Karpas-422 (cell line): ENCODE data around the gene SPATA21. TPM values are rescaled to one million over a fixed set of nuclear protein-coding genes. Genes with fewer than 3 reads are reported as not detected.
A peak's percentile ranks its signal among the peaks of the same experiment; 100 is the strongest.

Source experiments
- DNase-seq: peaks from one replicate; pipeline ENCODE4 v3.0.0-alpha.2; 2015
- H2AFZ ChIP-seq: fragments of 200-600 bp; sonication (generic); 2 replicates; pipeline ENCODE4 v1.6.1; 2014; ENCODE audit warnings: antibody characterized with exemption, low read length, mixed read lengths
- H3K27ac ChIP-seq: fragments of 200-600 bp; sonication (generic); 2 replicates; pipeline ENCODE4 v1.5.1; 2014; ENCODE audit warnings: mild to moderate bottlenecking, low read length, moderate library complexity
- H3K27me3 ChIP-seq: fragments of 200-600 bp; sonication (generic); 2 replicates; pipeline ENCODE4 v1.6.1; 2014; ENCODE audit warnings: low read length, mixed read lengths
- H3K36me3 ChIP-seq: fragments of 200-600 bp; sonication (generic); 2 replicates; pipeline ENCODE4 v1.6.1; 2014; ENCODE audit warnings: low read length, mixed read lengths; ENCODE audit not compliant: insufficient read depth
- H3K4me1 ChIP-seq: fragments of 200-600 bp; sonication (generic); 2 replicates; pipeline ENCODE4 v1.6.1; 2014; ENCODE audit warnings: mild to moderate bottlenecking, low read length, mixed read lengths
- H3K4me2 ChIP-seq: fragments of 200-600 bp; sonication (generic); 2 replicates; pipeline ENCODE4 v1.6.1; 2014; ENCODE audit warnings: low read length, low read depth, mild to moderate bottlenecking; ENCODE audit not compliant: poor library complexity, severe bottlenecking
- H3K4me3 ChIP-seq: fragments of 200-600 bp; sonication (generic); 2 replicates; pipeline ENCODE4 v1.5.1; 2014; ENCODE audit warnings: mild to moderate bottlenecking, antibody characterized with exemption, low read length, mixed read lengths
- H3K79me2 ChIP-seq: fragments of 200-600 bp; sonication (generic); 2 replicates; pipeline ENCODE4 v1.6.1; 2014; ENCODE audit warnings: mild to moderate bottlenecking, low read length, mixed read lengths
- H3K9ac ChIP-seq: fragments of 200-600 bp; sonication (generic); 2 replicates; pipeline ENCODE4 v1.6.0; 2014; ENCODE audit warnings: low read length
- H3K9me2 ChIP-seq: fragments of 200-600 bp; sonication (generic), shearing (Covaris generic); replicated peaks from 2 replicates; pipeline ENCODE4 v1.6.0; 2014; ENCODE audit warnings: mild to moderate bottlenecking, low read length, moderate library complexity; ENCODE audit not compliant: insufficient read depth
- H3K9me3 ChIP-seq: fragments of 300-700, 200-600 bp; sonication (generic); 2 replicates; pipeline ENCODE4 v1.6.1; 2014; ENCODE audit warnings: low read length, mixed read lengths
- H4K20me1 ChIP-seq: fragments of 200-600 bp; sonication (generic); 2 replicates; pipeline ENCODE4 v1.6.1; 2014; ENCODE audit warnings: mild to moderate bottlenecking, antibody characterized with exemption, low read length, low read depth; ENCODE audit not compliant: insufficient read depth
- total RNA-seq: library from RNA; depleted of rRNA; stranded (reverse); fragments of >200 nt; shearing (Covaris generic); gene quantifications from 2 replicates; pipeline ENCODE4 v1.2.3, GENCODE V29; 2014; ENCODE audit warnings: low replicate concordance

Gene SPATA21
- total RNA-seq, 1 experiment from 2014 or later: 1.2 TPM

DNA sequence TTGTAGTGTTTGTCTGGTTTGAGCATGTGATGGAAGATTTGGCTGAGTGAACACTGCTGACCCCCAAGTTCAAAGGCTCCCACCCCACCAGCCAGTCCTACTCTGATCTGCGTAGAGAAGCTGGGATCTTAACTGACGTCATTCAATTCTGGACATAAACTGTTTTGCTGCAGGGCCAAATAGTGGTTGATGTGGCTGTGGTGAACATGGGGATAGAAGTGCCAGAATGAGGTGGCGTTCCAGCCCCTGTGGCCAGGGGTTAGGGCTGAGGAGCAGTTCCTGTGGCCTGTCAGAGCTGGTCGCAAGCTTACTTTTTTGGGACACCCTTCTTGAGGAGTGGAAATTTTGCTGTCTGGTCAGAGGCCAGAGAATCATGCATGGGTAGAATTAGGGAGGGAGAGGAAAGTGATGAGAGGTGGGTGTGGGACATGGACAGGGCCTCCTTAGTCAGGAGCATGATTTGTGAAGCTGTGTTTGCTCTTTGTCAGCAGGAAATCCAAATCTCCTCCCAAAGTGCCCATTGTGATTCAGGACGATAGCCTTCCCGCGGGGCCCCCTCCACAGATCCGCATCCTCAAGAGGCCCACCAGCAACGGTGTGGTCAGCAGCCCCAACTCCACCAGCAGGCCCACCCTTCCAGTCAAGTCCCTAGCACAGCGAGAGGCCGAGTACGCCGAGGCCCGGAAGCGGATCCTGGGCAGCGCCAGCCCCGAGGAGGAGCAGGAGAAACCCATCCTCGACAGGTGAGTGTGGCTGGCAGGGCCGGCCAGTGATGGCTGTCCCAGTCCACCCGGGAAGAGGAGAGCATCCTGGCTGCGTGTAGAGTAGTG lies 44.3 kb downstream of the SPATA21 start:
- H3K27ac ChIP-seq: no peak overlapping the region
- no peak overlapping the region for H2AFZ ChIP-seq
- H3K79me2 ChIP-seq: peaks cover 65% of the 10 kb centered on the region
- H4K20me1 ChIP-seq: peaks cover 52% of the 10 kb centered on the region
- no peak overlapping the region for H3K9ac ChIP-seq
- no peaks in the 10 kb centered on the region for H3K9me3 ChIP-seq
- peaks cover 16% of the 10 kb centered on the region for H3K4me1 ChIP-seq
- H3K27me3 ChIP-seq: no peaks in the 10 kb centered on the region
- no peaks in the 10 kb centered on the region for H3K9me2 ChIP-seq
- H3K36me3 ChIP-seq: peaks cover 20% of the 10 kb centered on the region; the same call in 1 of the 2 replicates
- no peak overlapping the region for H3K4me2 ChIP-seq
- DNase-seq: no peak
- no peak overlapping the region for H3K4me3 ChIP-seq

DNA sequence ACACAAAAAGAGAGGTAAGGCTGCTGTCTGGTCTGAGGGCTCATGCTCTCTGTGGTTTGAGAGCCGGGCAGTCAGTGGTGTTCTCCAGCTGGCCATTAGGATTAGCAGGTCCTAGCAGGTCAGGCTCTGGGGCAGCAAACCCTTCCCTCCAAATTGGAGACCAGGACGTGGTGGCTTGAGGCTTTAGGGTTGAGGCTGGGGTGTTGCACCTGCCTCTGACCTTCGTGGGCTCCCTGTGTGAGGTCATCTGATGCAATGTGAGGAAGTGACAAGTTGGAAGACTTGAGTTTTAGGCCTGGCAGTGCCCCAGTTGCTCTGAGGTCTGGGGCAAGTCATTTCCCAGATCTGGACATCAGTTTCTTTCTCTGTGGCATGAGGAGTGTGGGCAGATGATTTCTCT lies 45.8 kb downstream of the SPATA21 start:
- no peak overlapping the region for H3K27ac ChIP-seq
- DNase-seq: no peak
- H3K9me2 ChIP-seq: no peaks in the 10 kb centered on the region
- H3K79me2 ChIP-seq: peaks cover 80% of the 10 kb centered on the region
- peaks cover 15% of the 10 kb centered on the region; the same call in 1 of the 2 replicates for H3K36me3 ChIP-seq
- no peaks in the 10 kb centered on the region for H3K9me3 ChIP-seq
- H3K4me1 ChIP-seq: peaks cover 19% of the 10 kb centered on the region
- H3K4me2 ChIP-seq: no peak overlapping the region
- no peaks in the 10 kb centered on the region for H3K27me3 ChIP-seq
- H3K9ac ChIP-seq: no peak overlapping the region
- H2AFZ ChIP-seq: no peak overlapping the region
- no peak overlapping the region for H3K4me3 ChIP-seq
- H4K20me1 ChIP-seq: peaks cover 65% of the 10 kb centered on the region

DNA sequence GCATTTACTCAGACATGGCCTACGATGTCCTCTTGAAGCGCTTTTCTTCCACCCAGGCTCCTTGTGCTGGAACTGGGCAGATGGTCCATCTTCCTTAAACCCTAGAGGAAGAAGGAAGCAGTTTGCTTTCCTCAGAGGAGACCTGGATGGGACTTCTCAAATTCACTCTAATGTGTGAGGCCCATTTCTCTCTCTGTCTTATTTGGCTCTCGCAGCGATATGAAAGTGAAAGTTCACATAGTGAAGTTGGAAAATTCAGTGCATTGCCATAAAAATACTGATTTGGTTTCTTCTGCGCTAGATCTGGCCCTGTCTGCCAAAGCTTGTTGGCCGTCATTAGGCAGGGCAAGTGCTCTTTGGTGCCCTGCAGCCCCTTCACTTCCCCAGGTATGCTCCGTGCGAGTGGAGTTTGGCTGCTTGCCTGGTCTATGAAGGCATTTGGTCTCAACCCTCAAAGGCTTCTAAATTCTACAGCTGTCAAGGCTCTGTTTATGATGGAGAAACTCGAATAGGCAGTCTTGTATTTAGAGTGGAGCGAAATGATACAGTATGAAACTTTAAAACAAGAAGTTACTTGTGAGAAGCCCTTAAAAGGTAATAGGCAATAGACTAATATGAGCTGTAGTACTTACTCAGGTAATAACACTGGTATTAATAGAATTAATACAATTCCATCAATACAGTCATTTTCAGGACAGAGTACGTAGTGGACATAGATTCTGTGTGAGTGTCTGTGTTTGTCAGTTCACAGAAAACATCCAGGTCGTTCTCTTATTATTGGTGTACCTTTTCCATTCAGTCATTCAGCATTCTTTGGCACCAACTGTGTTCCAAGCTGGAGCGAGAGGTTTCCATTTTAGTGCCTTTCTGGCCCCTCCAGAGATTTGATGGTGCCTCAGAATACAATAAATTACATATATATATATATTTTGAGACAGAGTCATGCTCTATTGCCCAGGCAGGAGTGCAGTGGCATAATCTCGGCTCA lies 49.7 kb downstream of the SPATA21 start:
- Histone ChIP-seq H3K27me3 (no peaks in the 10 kb centered on the region), H3K4me3 (no peak overlapping the region), H3K9me2 (no peaks in the 10 kb centered on the region), H3K4me2 (no peak overlapping the region), H3K9me3 (no peaks in the 10 kb centered on the region), H3K27ac (no peak overlapping the region), H4K20me1 (peaks cover 66% of the 10 kb centered on the region), H2AFZ (no peak overlapping the region), H3K4me1 (peaks cover 46% of the 10 kb centered on the region), H3K9ac (no peak overlapping the region), H3K79me2 (peaks cover 95% of the 10 kb centered on the region), H3K36me3 (no peaks in the 10 kb centered on the region)
- DNase-seq: no peak

DNA sequence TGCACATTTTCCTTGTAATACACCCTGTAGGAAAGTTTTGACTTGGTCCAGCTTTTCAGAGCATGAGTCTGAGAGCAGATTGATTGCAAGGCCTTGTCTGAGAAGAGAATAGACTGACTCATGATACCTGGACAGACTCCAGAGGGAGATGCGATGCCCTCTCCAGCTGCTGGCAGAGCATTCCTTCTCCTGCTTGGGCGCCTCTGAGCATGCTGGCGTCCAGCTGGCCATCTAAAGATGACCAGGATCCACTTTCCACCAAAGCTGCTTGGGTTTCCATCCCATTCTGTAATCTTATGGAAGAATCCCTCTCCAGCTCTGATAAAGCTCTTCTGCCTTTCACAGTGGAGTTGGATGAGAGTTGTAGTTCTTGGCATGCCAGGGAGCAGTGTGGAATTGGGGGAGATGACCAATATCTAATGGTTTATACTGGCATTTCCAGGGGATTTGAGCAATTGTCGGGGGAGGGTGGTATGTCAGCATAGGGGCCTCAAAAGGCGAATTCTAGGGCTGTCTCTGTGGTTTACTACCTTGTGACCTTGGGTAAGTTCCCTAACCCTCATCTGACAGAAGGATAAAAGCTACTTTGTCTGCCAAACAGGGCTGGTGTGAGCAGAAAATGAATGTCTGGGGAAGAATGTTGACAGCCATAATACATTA lies 50.6 kb downstream of the SPATA21 start:
- H2AFZ ChIP-seq: no peak overlapping the region
- no peak for DNase-seq
- H3K4me1 ChIP-seq: peaks cover 46% of the 10 kb centered on the region
- peaks cover 95% of the 10 kb centered on the region for H3K79me2 ChIP-seq
- no peaks in the 10 kb centered on the region for H3K9me3 ChIP-seq
- H3K9ac ChIP-seq: no peak overlapping the region
- H3K9me2 ChIP-seq: no peaks in the 10 kb centered on the region
- no peaks in the 10 kb centered on the region for H3K36me3 ChIP-seq
- H3K4me3 ChIP-seq: no peak overlapping the region
- H4K20me1 ChIP-seq: peaks cover 57% of the 10 kb centered on the region
- H3K27ac ChIP-seq: 0 out of 2 replicates have a peak overlapping the region, but pooled peaks have one; percentile 18
- H3K27me3 ChIP-seq: no peaks in the 10 kb centered on the region
- no peak overlapping the region for H3K4me2 ChIP-seq

DNA sequence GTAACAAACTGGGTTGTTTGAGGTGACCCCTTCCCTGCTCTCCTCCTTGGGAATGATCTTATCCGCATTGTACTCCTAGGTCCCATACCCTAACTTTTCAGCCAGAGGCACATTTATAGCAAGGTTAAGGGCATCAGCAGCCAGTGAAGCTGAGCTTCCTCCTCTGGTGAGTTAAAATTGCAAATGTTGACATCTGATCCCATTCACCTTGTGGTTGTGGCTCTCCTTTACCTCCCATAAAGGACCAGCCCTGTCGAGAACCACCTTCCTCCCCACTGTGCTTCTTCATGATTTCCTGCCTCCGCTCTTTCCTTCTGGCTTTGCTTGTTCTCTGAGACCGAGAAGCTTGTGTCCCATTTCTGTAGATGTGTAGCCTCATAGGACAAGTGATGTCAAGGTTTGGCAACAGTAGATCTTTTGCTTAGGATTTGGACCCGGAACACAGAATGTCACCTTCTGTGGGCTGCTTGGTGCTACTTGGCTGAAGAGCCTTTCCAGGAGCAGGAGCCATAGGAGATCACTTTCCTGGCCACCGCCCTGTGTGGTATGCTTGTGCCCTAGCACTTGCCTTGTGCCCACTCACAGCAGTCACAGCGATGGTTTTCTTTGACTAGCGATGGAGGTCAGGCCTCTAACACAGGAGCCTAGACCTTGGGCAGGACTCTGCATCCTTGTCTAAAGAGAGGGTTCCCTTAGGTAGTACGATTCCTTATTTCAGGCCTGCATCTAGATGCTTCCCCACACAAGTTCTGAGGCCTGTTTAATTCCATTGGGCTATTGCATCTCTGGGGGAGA lies 51.4 kb downstream of the SPATA21 start:
- H3K4me3 ChIP-seq: no peak overlapping the region
- H4K20me1 ChIP-seq: peaks cover 50% of the 10 kb centered on the region
- no peaks in the 10 kb centered on the region for H3K27me3 ChIP-seq
- no peak overlapping the region for H3K9ac ChIP-seq
- H3K4me2 ChIP-seq: no peak overlapping the region
- H2AFZ ChIP-seq: no peak overlapping the region
- H3K36me3 ChIP-seq: no peaks in the 10 kb centered on the region
- H3K27ac ChIP-seq: no peak overlapping the region
- H3K4me1 ChIP-seq: peaks cover 46% of the 10 kb centered on the region
- no peaks in the 10 kb centered on the region for H3K9me3 ChIP-seq
- no peak for DNase-seq
- peaks cover 95% of the 10 kb centered on the region for H3K79me2 ChIP-seq
- no peaks in the 10 kb centered on the region for H3K9me2 ChIP-seq

DNA sequence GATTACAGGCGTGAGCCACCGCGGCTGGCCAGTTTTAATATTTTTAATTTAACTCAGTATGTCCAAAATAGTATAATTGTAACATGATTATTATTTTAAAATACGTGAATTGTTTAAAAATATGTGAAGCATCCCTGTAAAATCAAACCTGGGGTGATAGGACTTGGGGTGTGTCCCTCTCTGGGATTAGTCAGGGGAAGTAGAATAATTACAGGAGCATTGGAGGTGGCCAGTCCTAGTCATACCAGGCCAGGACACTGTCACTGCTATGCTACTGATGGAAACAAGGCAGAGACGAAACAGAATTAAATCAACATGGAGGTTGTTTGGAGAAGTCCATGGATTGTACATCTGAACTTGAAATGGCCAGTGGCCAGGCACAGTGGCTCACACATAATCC lies 53.3 kb downstream of the SPATA21 start:
- no peak overlapping the region; the same call in 1 of the 2 replicates for H3K9ac ChIP-seq
- no peak overlapping the region for H3K4me2 ChIP-seq
- H4K20me1 ChIP-seq: peaks cover 42% of the 10 kb centered on the region
- no peaks in the 10 kb centered on the region for H3K36me3 ChIP-seq
- H3K9me3 ChIP-seq: no peaks in the 10 kb centered on the region
- H3K79me2 ChIP-seq: peaks cover 99% of the 10 kb centered on the region
- no peak overlapping the region for H2AFZ ChIP-seq
- H3K9me2 ChIP-seq: no peaks in the 10 kb centered on the region
- H3K27ac ChIP-seq: no peak overlapping the region
- H3K4me3 ChIP-seq: no peak overlapping the region
- no peaks in the 10 kb centered on the region for H3K27me3 ChIP-seq
- DNase-seq: no peak
- H3K4me1 ChIP-seq: peaks cover 42% of the 10 kb centered on the region

DNA sequence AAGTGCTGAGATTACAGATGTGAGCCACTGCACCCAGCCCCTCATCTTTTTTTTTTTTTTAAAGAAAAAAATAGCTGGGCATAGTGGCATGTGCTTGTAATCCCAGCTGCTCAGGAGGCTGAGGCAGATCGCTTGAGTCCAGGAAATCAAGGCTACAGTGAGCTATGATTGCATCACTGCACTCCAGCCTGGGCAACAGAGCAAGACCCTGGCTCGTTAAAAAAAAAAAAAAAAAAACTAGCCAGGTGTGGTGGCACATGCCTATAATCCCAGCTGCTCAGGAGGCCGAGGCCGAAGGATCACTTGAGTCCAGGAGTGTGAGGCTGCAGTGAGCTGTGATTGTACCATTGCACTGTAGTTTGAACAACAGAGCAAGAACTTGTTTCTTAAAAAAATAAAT lies 56.4 kb downstream of the SPATA21 start:
- H3K36me3 ChIP-seq: no peaks in the 10 kb centered on the region; the same call in none of the 2 replicates
- no peak overlapping the region for H2AFZ ChIP-seq
- H3K4me1 ChIP-seq: peaks cover 22% of the 10 kb centered on the region
- no peak overlapping the region for H3K9ac ChIP-seq
- H3K79me2 ChIP-seq: peaks cover 99% of the 10 kb centered on the region
- H3K9me2 ChIP-seq: no peaks in the 10 kb centered on the region
- H4K20me1 ChIP-seq: peaks cover 39% of the 10 kb centered on the region
- DNase-seq: no peak
- no peak overlapping the region for H3K27ac ChIP-seq
- no peak overlapping the region for H3K4me2 ChIP-seq
- H3K9me3 ChIP-seq: no peaks in the 10 kb centered on the region
- no peaks in the 10 kb centered on the region for H3K27me3 ChIP-seq
- no peak overlapping the region for H3K4me3 ChIP-seq
